HepG2 (cell line): ENCODE measurements around the gene CYB5B. TPM values are rescaled to one million over a fixed set of nuclear protein-coding genes. Genes with fewer than 3 reads are reported as not detected.

Experiments
- MIER3 ChIP-seq: IDR thresholded peaks from 2 replicates; pipeline ENCODE4 v1.6.1; 2016; ENCODE audit warnings: missing compliant biosample characterization, borderline replicate concordance
- POLR2A ChIP-seq, 2 experiments: IDR thresholded peaks; 2 replicates each; pipeline ENCODE4 v1.6.1; 2011; ENCODE audit warnings: low read depth in 2 of 2, low read length in 2 of 2, mild to moderate bottlenecking in 1 of 2, moderate library complexity in 1 of 2; ENCODE audit not compliant: insufficient read depth in 1 of 2
- POLR2AphosphoS2 ChIP-seq: IDR thresholded peaks from 2 replicates; pipeline ENCODE4 v1.6.1; 2011; ENCODE audit warnings: low read depth, low read length, improper control_type of control experiment
- SIX1 ChIP-seq: sonication (generic); formaldehyde crosslinking; IDR thresholded peaks from 2 replicates; pipeline ENCODE4 v1.4.0; 2020; ENCODE audit warnings: missing genetic modification reagents, borderline replicate concordance
- SRSF1 ChIP-seq: fragments of 200-400 bp; formaldehyde crosslinking; optimal IDR thresholded peaks from 2 replicates; pipeline ENCODE3; 2017; ENCODE audit warnings: mild to moderate bottlenecking, low read depth, low read length, moderate library complexity
- SRSF4 ChIP-seq: fragments of 200-400 bp; formaldehyde crosslinking; IDR thresholded peaks from one replicate; pipeline ENCODE4 v1.6.1; 2018; ENCODE audit warnings: mild to moderate bottlenecking, low read depth, low read length, moderate library complexity; ENCODE audit not compliant: poor library complexity, severe bottlenecking
- STAT5B ChIP-seq: sonication (generic); formaldehyde crosslinking; IDR thresholded peaks from 2 replicates; pipeline ENCODE4 v1.4.0; 2020; ENCODE audit warnings: missing genetic modification reagents
- TGIF2 ChIP-seq: IDR thresholded peaks from 2 replicates; pipeline ENCODE4 v1.6.1; 2016; ENCODE audit warnings: control low read depth, missing compliant biosample characterization
- ZSCAN9 ChIP-seq: IDR thresholded peaks from 2 replicates; pipeline ENCODE4 v1.6.1; 2016; ENCODE audit warnings: borderline replicate concordance
- polyA plus RNA-seq, 8 experiments: library from polyadenylated mRNA; depleted of rRNA in 3 of 8; stranded (reverse) in 7 of 8; unstranded in 1 of 8; fragments of >200 nt; fragmentation: Illumina TruSeq in 4 of 8; extraction: Trizol in 4 of 8; gene quantifications; 2 replicates each; pipeline versions ENCODE4 v1.2.1 to v1.2.3, GENCODE V29; 2011 to 2016; ENCODE audit warnings: low read depth in 4 of 8, missing spikeins in 1 of 8, mixed read lengths in 1 of 8; ENCODE audit not compliant: insufficient read depth in 1 of 8
- total RNA-seq, 5 experiments: library from RNA; depleted of rRNA; stranded (reverse); fragments of >200 nt; fragmentation: Illumina TruSeq; extraction: Trizol; gene quantifications; 2 replicates each; pipeline ENCODE4 v1.2.3, GENCODE V29; 2016; ENCODE audit warnings: low read depth in 1 of 5
- TF ChIP-seq, protein P1 (sequence below), 2 experiments: fragments of 450-650 bp in 1 of 2; sonication (generic) in 1 of 2; formaldehyde crosslinking in 1 of 2; IDR thresholded peaks; 2 replicates each; pipeline versions ENCODE4 v1.6.1 to v1.8.0; 2016 to 2022; ENCODE audit warnings: antibody characterized with exemption in 1 of 2, mild to moderate bottlenecking in 1 of 2, missing genetic modification reagents in 1 of 2
- TF ChIP-seq, protein P2 (sequence below): sonication (generic); formaldehyde crosslinking; IDR thresholded peaks from 2 replicates; pipeline ENCODE4 v1.4.0; 2020; ENCODE audit warnings: mild to moderate bottlenecking, missing genetic modification reagents
- TF ChIP-seq, protein P3 (sequence below): sonication (generic); formaldehyde crosslinking; IDR thresholded peaks from 2 replicates; pipeline ENCODE4 v1.9.0; 2021; ENCODE audit warnings: missing genetic modification reagents, borderline replicate concordance

The CYB5B gene
- total and polyA plus RNA-seq, 2 of the 13 experiments (the other 11 are each of a cell fraction or from before 2014, with no cell fraction given), result 234 to 432 TPM

DNA sequence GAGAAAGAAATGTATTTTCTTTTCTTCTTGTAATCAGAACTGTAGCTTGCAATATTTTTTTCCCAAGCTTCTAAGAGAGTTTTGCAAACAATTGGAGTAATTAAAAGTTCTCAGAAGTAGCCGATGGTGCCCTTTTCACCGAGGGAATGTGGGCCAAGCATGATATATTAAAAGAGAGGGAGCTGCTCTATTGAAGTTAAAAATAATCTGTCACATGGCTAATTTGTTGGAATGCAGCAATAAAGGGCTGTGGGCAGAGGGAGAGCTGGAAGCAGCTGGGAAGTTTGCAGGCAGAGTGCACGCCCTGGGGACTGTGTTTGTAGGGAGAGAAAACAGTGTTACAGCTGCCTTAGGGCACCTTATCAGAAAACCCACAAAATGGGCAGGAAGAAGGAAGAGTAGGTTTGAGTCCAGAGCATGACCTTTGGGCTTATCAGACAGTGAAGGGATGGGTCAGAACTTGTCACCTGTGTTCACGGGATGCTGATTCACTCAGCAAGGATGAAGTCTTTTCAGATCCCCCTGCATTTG is 20.1 kb upstream of the CYB5B start (continued):
- TF ChIP-seq, protein P1, sequence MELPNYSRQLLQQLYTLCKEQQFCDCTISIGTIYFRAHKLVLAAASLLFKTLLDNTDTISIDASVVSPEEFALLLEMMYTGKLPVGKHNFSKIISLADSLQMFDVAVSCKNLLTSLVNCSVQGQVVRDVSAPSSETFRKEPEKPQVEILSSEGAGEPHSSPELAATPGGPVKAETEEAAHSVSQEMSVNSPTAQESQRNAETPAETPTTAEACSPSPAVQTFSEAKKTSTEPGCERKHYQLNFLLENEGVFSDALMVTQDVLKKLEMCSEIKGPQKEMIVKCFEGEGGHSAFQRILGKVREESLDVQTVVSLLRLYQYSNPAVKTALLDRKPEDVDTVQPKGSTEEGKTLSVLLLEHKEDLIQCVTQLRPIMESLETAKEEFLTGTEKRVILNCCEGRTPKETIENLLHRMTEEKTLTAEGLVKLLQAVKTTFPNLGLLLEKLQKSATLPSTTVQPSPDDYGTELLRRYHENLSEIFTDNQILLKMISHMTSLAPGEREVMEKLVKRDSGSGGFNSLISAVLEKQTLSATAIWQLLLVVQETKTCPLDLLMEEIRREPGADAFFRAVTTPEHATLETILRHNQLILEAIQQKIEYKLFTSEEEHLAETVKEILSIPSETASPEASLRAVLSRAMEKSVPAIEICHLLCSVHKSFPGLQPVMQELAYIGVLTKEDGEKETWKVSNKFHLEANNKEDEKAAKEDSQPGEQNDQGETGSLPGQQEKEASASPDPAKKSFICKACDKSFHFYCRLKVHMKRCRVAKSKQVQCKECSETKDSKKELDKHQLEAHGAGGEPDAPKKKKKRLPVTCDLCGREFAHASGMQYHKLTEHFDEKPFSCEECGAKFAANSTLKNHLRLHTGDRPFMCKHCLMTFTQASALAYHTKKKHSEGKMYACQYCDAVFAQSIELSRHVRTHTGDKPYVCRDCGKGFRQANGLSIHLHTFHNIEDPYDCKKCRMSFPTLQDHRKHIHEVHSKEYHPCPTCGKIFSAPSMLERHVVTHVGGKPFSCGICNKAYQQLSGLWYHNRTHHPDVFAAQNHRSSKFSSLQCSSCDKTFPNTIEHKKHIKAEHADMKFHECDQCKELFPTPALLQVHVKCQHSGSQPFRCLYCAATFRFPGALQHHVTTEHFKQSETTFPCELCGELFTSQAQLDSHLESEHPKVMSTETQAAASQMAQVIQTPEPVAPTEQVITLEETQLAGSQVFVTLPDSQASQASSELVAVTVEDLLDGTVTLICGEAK (IDR thresholded peaks at IDR 0.05), result no peak
- TF ChIP-seq, protein P1 (CRISPR knock-in tag; IDR thresholded peaks at IDR 0.05), result no peak
- TF ChIP-seq MIER3 (CRISPR knock-in tag), result no peak
- TF ChIP-seq SRSF4, result no peak
- no peak for TF ChIP-seq SRSF1
- TF ChIP-seq, protein P2, sequence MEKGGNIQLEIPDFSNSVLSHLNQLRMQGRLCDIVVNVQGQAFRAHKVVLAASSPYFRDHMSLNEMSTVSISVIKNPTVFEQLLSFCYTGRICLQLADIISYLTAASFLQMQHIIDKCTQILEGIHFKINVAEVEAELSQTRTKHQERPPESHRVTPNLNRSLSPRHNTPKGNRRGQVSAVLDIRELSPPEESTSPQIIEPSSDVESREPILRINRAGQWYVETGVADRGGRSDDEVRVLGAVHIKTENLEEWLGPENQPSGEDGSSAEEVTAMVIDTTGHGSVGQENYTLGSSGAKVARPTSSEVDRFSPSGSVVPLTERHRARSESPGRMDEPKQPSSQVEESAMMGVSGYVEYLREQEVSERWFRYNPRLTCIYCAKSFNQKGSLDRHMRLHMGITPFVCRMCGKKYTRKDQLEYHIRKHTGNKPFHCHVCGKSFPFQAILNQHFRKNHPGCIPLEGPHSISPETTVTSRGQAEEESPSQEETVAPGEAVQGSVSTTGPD, result no peak
- TF ChIP-seq ZSCAN9 (CRISPR knock-in tag), result peak; percentile 68; the same call in 1 of the 2 replicates
- peak; percentile 32; the same call in 1 of the 2 replicates for TF ChIP-seq SIX1
- TF ChIP-seq POLR2A (IDR thresholded peaks at IDR 0.05; ENCODE audit: insufficient read depth in 1 of 2, low read depth in 2 of 2, low read length in 2 of 2), result 0 out of 4 replicates have a peak, but pooled peaks of 1 of the 2 experiments have one; percentile 37
- TF ChIP-seq STAT5B, result 0 out of 2 replicates have a peak, but pooled peaks have one; percentile 45
- TF ChIP-seq, protein P3, sequence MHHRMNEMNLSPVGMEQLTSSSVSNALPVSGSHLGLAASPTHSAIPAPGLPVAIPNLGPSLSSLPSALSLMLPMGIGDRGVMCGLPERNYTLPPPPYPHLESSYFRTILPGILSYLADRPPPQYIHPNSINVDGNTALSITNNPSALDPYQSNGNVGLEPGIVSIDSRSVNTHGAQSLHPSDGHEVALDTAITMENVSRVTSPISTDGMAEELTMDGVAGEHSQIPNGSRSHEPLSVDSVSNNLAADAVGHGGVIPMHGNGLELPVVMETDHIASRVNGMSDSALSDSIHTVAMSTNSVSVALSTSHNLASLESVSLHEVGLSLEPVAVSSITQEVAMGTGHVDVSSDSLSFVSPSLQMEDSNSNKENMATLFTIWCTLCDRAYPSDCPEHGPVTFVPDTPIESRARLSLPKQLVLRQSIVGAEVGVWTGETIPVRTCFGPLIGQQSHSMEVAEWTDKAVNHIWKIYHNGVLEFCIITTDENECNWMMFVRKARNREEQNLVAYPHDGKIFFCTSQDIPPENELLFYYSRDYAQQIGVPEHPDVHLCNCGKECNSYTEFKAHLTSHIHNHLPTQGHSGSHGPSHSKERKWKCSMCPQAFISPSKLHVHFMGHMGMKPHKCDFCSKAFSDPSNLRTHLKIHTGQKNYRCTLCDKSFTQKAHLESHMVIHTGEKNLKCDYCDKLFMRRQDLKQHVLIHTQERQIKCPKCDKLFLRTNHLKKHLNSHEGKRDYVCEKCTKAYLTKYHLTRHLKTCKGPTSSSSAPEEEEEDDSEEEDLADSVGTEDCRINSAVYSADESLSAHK (CRISPR knock-in tag), result no peak
- peak; percentile 46; the same call in 1 of the 2 replicates for TF ChIP-seq TGIF2 (CRISPR knock-in tag)
- no peak for TF ChIP-seq POLR2AphosphoS2
